ENCODE results near the gene NCAPD3. TPM values are rescaled to one million over a fixed set of nuclear protein-coding genes. Genes with fewer than 3 reads are reported as not detected.

The NCAPD3 gene
- total RNA-seq, 1 experiment from 2014 or later = 78.2 TPM

DNA sequence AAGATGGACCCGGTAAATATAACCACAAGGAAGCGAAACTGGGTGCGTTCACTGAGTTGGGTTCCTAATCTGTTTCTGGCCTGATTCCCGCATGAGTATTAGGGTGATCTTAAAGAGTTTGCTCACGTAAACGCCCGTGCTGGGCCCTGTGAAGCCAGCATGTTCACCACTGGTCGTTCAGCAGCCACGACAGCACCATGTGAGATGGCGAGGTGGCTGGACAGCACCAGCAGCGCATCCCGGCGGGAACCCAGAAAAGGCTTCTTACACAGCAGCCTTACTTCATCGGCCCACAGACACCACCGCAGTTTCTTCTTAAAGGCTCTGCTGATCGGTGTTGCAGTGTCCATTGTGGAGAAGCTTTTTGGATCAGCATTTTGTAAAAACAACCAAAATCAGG, 74.4 kb downstream of the NCAPD3 start:
- peaks cover 30% of the 10 kb centered on the region for H3K36me3 Mint-ChIP-seq (ENCODE audit: insufficient read depth, unreplicated experiment)
- no peak overlapping the region for H3K27ac Mint-ChIP-seq (ENCODE audit: unreplicated experiment)
- H3K9me3 Mint-ChIP-seq (ENCODE audit: low read depth, unreplicated experiment) = peaks cover 3% of the 10 kb centered on the region
- H3K4me3 Mint-ChIP-seq (ENCODE audit: low read depth, unreplicated experiment) = no peak overlapping the region
- BruUV-seq (replicated peaks) = no TSS peak
- TF ChIP-seq, protein P1, sequence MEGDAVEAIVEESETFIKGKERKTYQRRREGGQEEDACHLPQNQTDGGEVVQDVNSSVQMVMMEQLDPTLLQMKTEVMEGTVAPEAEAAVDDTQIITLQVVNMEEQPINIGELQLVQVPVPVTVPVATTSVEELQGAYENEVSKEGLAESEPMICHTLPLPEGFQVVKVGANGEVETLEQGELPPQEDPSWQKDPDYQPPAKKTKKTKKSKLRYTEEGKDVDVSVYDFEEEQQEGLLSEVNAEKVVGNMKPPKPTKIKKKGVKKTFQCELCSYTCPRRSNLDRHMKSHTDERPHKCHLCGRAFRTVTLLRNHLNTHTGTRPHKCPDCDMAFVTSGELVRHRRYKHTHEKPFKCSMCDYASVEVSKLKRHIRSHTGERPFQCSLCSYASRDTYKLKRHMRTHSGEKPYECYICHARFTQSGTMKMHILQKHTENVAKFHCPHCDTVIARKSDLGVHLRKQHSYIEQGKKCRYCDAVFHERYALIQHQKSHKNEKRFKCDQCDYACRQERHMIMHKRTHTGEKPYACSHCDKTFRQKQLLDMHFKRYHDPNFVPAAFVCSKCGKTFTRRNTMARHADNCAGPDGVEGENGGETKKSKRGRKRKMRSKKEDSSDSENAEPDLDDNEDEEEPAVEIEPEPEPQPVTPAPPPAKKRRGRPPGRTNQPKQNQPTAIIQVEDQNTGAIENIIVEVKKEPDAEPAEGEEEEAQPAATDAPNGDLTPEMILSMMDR (IDR thresholded peaks at IDR 0.05; ENCODE audit: unreplicated experiment) = no peak
- no peaks in the 10 kb centered on the region for H3K4me1 Mint-ChIP-seq (ENCODE audit: low read depth, unreplicated experiment)
- DNase-seq = no peak
- no peaks in the 10 kb centered on the region for H3K27me3 Mint-ChIP-seq (ENCODE audit: unreplicated experiment)
- intact Hi-C loops (cut with micrococcal nuclease; ENCODE audit: unreplicated experiment) = no loop called here
- CTCF ChIA-PET = no interaction called here

DNA sequence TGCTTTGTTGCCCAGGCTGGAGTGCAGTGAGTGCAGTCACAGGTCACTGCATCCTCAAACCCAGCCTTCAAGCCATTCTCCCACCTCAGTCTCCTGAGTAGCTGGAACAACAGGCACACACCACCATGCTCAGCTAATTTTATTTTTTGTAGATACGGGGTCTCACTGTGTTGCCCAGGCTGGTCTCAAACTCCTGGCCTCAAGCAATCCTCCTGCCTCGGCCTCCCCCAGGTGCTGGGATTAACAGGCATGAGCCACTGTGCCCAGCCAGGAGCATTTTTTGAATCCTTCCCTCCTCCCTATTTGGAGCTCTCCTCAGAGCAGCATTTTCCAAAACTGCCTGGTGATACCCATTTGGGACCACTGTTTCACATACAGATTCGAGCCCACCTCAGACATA, 77.2 kb downstream of the NCAPD3 start:
- peaks cover 21% of the 10 kb centered on the region for H3K36me3 Mint-ChIP-seq (ENCODE audit: insufficient read depth, unreplicated experiment)
- no peak for DNase-seq
- H3K27me3 Mint-ChIP-seq (ENCODE audit: unreplicated experiment) = no peaks in the 10 kb centered on the region
- TF ChIP-seq, protein P1 (IDR thresholded peaks at IDR 0.05; ENCODE audit: unreplicated experiment) = no peak
- intact Hi-C loops (cut with micrococcal nuclease; ENCODE audit: unreplicated experiment) = no loop called here
- H3K9me3 Mint-ChIP-seq (ENCODE audit: low read depth, unreplicated experiment) = peaks cover 10% of the 10 kb centered on the region
- no peak overlapping the region for H3K27ac Mint-ChIP-seq (ENCODE audit: unreplicated experiment)
- H3K4me3 Mint-ChIP-seq (ENCODE audit: low read depth, unreplicated experiment) = no peak overlapping the region
- no peaks in the 10 kb centered on the region for H3K4me1 Mint-ChIP-seq (ENCODE audit: low read depth, unreplicated experiment)
- CTCF ChIA-PET = no interaction called here
- no TSS peak for BruUV-seq (replicated peaks)

DNA sequence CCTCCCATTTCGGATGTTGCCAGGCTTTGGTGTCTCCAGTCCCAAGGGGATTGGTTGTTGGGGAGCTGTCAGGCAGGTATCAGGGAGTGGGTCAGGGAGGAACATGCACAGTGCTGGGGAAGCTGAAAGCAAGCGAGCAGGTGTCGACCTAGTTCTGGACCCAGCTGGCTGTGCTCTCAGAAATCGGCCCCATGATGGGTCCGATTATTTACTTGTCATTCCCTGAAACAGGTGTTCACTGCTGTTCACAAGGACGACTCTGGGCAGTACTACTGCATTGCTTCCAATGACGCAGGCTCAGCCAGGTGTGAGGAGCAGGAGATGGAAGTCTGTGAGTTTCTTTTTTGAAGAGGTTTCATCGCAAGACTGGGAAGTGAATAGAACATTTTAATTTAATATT, 78.1 kb downstream of the NCAPD3 start:
- Mint-ChIP-seq H3K4me3 (ENCODE audit: low read depth, unreplicated experiment) (no peak overlapping the region), H3K4me1 (ENCODE audit: low read depth, unreplicated experiment) (no peaks in the 10 kb centered on the region), H3K36me3 (ENCODE audit: insufficient read depth, unreplicated experiment) (peaks cover 15% of the 10 kb centered on the region), H3K9me3 (ENCODE audit: low read depth, unreplicated experiment) (peaks cover 15% of the 10 kb centered on the region), H3K27me3 (ENCODE audit: unreplicated experiment) (no peaks in the 10 kb centered on the region), H3K27ac (ENCODE audit: unreplicated experiment) (no peak overlapping the region)
- intact Hi-C loops (cut with micrococcal nuclease; ENCODE audit: unreplicated experiment) = no loop called here
- TF ChIP-seq, protein P1 (IDR thresholded peaks at IDR 0.05; ENCODE audit: unreplicated experiment) = no peak
- no TSS peak for BruUV-seq (replicated peaks)
- CTCF ChIA-PET = no interaction called here
- no peak for DNase-seq

DNA sequence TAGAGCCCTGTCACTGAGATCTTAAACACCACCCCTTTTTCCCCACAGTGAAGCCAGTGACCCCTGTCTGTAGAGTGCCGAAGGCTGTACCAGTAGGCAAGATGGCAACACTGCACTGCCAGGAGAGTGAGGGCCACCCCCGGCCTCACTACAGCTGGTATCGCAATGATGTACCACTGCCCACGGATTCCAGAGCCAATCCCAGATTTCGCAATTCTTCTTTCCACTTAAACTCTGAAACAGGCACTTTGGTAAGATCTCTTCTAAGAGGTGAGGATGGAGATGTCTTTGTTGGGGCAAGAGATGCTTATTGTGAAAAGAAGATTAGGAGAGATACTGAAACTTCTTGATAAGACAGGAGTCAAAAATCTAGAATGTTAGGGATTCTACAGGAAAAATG, 79.0 kb downstream of the NCAPD3 start:
- CTCF ChIA-PET = no interaction called here
- Mint-ChIP-seq H3K36me3 (ENCODE audit: insufficient read depth, unreplicated experiment) (peaks cover 15% of the 10 kb centered on the region), H3K27ac (ENCODE audit: unreplicated experiment) (no peak overlapping the region), H3K27me3 (ENCODE audit: unreplicated experiment) (no peaks in the 10 kb centered on the region), H3K9me3 (ENCODE audit: low read depth, unreplicated experiment) (peaks cover 15% of the 10 kb centered on the region), H3K4me3 (ENCODE audit: low read depth, unreplicated experiment) (no peak overlapping the region), H3K4me1 (ENCODE audit: low read depth, unreplicated experiment) (no peaks in the 10 kb centered on the region)
- DNase-seq = no peak
- no TSS peak for BruUV-seq (replicated peaks)
- TF ChIP-seq, protein P1 (IDR thresholded peaks at IDR 0.05; ENCODE audit: unreplicated experiment) = no peak
- intact Hi-C loops (cut with micrococcal nuclease; ENCODE audit: unreplicated experiment) = no loop called here

DNA sequence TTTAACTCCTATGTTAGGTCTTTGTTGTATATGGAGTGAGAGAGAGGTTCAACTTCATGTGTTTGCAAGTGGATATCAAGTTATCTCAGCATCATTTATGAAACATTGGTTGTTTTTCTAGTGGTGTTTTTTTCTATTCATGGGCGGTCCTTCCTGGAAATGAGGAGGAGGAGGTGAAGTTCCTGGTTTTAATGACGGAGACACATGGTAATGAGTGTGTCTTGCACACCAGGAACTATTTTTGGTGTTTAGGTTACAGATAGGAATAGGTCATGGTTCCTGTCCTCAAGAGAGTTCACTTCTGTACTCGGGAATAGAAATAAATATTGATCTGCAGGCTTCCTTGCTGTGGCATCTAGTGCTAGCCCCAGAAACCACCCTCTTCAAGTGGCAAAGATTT, 80.0 kb downstream of the NCAPD3 start:
- intact Hi-C loops (cut with micrococcal nuclease; ENCODE audit: unreplicated experiment) = no loop called here
- H3K27ac Mint-ChIP-seq (ENCODE audit: unreplicated experiment) = no peak overlapping the region
- H3K27me3 Mint-ChIP-seq (ENCODE audit: unreplicated experiment) = no peaks in the 10 kb centered on the region
- no peak overlapping the region for H3K4me3 Mint-ChIP-seq (ENCODE audit: low read depth, unreplicated experiment)
- DNase-seq = no peak
- H3K36me3 Mint-ChIP-seq (ENCODE audit: insufficient read depth, unreplicated experiment) = peaks cover 15% of the 10 kb centered on the region
- CTCF ChIA-PET = no interaction called here
- peaks cover 18% of the 10 kb centered on the region for H3K9me3 Mint-ChIP-seq (ENCODE audit: low read depth, unreplicated experiment)
- H3K4me1 Mint-ChIP-seq (ENCODE audit: low read depth, unreplicated experiment) = no peaks in the 10 kb centered on the region
- TF ChIP-seq, protein P1 (IDR thresholded peaks at IDR 0.05; ENCODE audit: unreplicated experiment) = no peak
- no TSS peak for BruUV-seq (replicated peaks)

Measured in Calu3 (cell line).